GM18519 (cell line): Measurements from ENCODE around the gene VWC2.
"Not testable (repeated sequence)": the region's sequence is repeated elsewhere in the genome, so short reads cannot be mapped to it uniquely, and the experiment has no call there.

Experiments used
- ATAC-seq: cut with Tn5 transposase; IDR thresholded peaks from one replicate; pipeline ENCODE4 v1.9.1; 2021; ENCODE audit warnings: mild to moderate bottlenecking, moderate library complexity; ENCODE audit not compliant: unreplicated experiment, low FRiP score

The VWC2 gene

GRCh38 chr7:49848211-49848841 is 74.9 kb downstream of the VWC2 start:
- no peak for ATAC-seq

- no peak for ATAC-seq
These were observed 77.6 kb downstream of the VWC2 start for GRCh38 chr7:49850921-49851613.

- ATAC-seq = not testable (repeated sequence)
These were observed 78.1 kb downstream of the VWC2 start for GRCh38 chr7:49851614-49851934.

- peak; percentile 84 for ATAC-seq
These were observed 79.4 kb downstream of the VWC2 start for GRCh38 chr7:49852619-49853462.

- ATAC-seq = no peak
These were observed 82.0 kb downstream of the VWC2 start for GRCh38 chr7:49855281-49855980.

- no peak for ATAC-seq
These were observed 86.9 kb downstream of the VWC2 start for GRCh38 chr7:49860293-49860692.

GRCh38 chr7:49866076-49866735 is 92.8 kb downstream of the VWC2 start:
- no peak for ATAC-seq

- no peak for ATAC-seq
These were observed 93.5 kb downstream of the VWC2 start for GRCh38 chr7:49866910-49867309.

- no peak for ATAC-seq
These were observed 100.0 kb downstream of the VWC2 start for GRCh38 chr7:49873420-49873819.

GRCh38 chr7:49875336-49875735 is 101.9 kb downstream of the VWC2 start:
- no peak for ATAC-seq

GRCh38 chr7:49876202-49876601 is 102.8 kb downstream of the VWC2 start:
- ATAC-seq = no peak

- ATAC-seq = no peak
These were observed 104.7 kb downstream of the VWC2 start for GRCh38 chr7:49878089-49878488.

- ATAC-seq = no peak
These were observed 105.2 kb downstream of the VWC2 start for GRCh38 chr7:49878627-49879026.

- no peak for ATAC-seq
These were observed 110.5 kb downstream of the VWC2 start for GRCh38 chr7:49883933-49884332.

- ATAC-seq = no peak
These were observed 112.3 kb downstream of the VWC2 start for GRCh38 chr7:49885593-49886285.

GRCh38 chr7:49892481-49892880 is 119.0 kb downstream of the VWC2 start:
- ATAC-seq = no peak

- no peak for ATAC-seq
These were observed 119.7 kb downstream of the VWC2 start for GRCh38 chr7:49893131-49893530.

GRCh38 chr7:49894543-49894942 is 121.1 kb downstream of the VWC2 start:
- no peak for ATAC-seq

GRCh38 chr7:49911909-49912308 is 138.5 kb downstream of the VWC2 start:
- ATAC-seq = no peak

- ATAC-seq = no peak
These were observed 153.3 kb downstream of the VWC2 start for GRCh38 chr7:49926720-49927119.
